GM19467 (cell line): ENCODE data around the gene TBC1D3C.
"Not testable (repeated sequence)": the region's sequence is repeated elsewhere in the genome, so short reads cannot be mapped to it uniquely, and the experiment has no call there.

Source experiments
- ATAC-seq: cut with Tn5 transposase; IDR thresholded peaks from one replicate; pipeline ENCODE4 v1.9.1; 2021; ENCODE audit warnings: mild to moderate bottlenecking, moderate library complexity; ENCODE audit not compliant: unreplicated experiment

The TBC1D3C gene

GRCh38 chr17:38068534-38068933 is at the start of gene TBC1D3C:
Gene TBC1D3C (minus strand): TSS chr17:38068634. CDS start chr17:38067066, 1,568 bp downstream.
- ATAC-seq, result not testable (repeated sequence)

GRCh38 chr17:38099262-38099661 is 30.8 kb upstream of the TBC1D3C start:
- ATAC-seq, result not testable (repeated sequence)

GRCh38 chr17:38094059-38094694 is 25.7 kb upstream of the TBC1D3C start:
- ATAC-seq, result not testable (repeated sequence)

GRCh38 chr17:38088120-38088519 is 19.7 kb upstream of the TBC1D3C start:
- ATAC-seq, result not testable (repeated sequence)

- ATAC-seq, result not testable (repeated sequence)
Measured at GRCh38 chr17:38087344-38087743, 18.9 kb upstream of the TBC1D3C start.
